Retina (tissue), 1 donor: ENCODE results near the gene FBLN1.

Experiments
- DNase-seq: peaks from one replicate; pipeline ENCODE4 v3.0.0-alpha.2; 2016

Gene FBLN1

GRCh38 chr22:45644714-45645113 is 142.0 kb downstream of the FBLN1 start:
- DNase-seq, result no peak

- DNase-seq, result no peak
These were observed 142.5 kb downstream of the FBLN1 start for GRCh38 chr22:45645150-45645525.

- DNase-seq, result peak; percentile 84
These were observed 143.1 kb downstream of the FBLN1 start for GRCh38 chr22:45645526-45646414.

DNA sequence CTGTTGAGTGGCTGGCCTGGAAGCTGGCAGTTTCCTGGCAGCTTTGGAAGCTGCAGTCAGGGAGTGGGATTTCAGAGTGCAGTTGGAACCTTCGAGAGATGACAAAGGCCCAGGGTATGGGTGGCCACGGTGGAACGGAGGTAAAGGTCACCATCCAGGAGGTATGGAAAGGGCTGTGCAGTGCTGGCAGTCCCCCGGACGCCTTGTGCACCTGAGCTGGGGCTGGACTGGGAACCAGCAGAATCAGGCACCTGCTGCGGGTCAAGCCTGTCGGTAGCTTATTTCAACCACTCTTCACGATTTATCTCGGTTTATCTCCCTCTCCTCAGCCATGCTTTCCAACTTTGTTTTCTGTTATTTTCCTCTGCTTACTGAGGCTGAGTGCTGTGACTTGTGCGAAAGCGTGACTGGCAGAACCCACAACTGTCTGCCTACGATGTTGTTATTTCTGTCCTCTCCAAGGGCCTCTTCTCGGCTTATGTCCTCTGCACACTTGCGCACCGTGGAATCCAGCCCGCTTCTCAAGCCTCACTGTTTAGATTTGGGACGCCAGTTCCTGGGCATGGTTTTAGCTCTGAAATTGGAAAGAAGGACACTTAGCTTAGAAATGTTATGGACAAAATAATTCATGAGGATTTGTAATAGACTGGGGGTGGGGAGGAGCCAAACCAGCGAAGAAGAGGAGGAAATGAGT is 145.0 kb downstream of the FBLN1 start:
- DNase-seq, result no peak

GRCh38 chr22:45648301-45649117 is 145.8 kb downstream of the FBLN1 start:
- DNase-seq, result no peak

GRCh38 chr22:45649809-45650208 is 147.1 kb downstream of the FBLN1 start:
- no peak for DNase-seq

- no peak for DNase-seq
These were observed 148.0 kb downstream of the FBLN1 start for GRCh38 chr22:45650721-45651120.
